A204.1 (cell line): ENCODE data around the gene GPR137C.

Experiments
- FAIRE-seq: peaks from 2 replicates; lab custom pipeline; 2012; peaks lifted over from hg19 to GRCh38; lab: Jason Lieb, UNC

Gene GPR137C

DNA sequence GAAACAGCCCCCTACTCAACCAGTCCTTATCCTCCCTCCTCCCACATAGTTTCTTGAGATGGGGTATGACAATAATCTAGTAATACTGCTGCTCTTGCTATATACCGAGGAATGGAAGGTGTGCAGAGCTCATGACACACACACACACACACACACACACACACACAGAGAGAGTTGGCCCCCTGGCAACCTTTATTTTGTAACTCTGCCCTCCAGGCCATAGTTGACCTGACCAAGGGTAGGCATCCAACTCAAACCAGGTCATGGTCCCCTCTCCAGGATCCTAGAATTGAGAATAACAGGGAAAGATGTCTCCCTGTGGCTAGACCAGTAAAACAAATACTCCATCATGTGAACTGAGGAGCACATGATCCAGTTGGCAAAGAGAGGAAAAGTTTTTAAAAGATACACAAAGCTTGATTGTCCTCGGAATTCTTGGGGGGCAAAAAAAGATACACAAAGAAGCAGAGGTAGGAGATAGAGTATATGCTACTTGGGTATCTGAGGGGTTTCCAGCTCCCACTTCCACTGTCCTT, 131.4 kb downstream of the GPR137C start:
- FAIRE-seq: no peak

DNA sequence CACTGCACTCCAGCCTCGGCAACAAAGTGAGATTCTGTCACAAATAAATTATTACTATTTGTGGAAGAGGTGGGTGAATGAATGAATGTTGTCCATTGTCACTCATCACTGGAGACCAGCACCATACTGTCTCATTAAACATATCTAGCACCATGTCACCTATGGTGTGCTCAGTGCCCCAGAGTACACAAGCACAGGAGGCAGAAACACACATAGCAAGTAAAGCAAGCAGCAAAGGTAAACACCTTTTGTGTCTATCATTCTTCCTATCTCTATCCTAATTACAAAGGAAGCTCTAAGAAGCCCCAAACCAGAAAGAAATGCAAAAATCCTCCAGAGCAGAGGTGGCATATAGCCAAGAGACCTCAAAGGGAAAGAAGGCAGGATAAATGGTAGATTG, 133.5 kb downstream of the GPR137C start:
- no peak for FAIRE-seq
